Measurements from ENCODE around the gene CYP17A1.

DNA sequence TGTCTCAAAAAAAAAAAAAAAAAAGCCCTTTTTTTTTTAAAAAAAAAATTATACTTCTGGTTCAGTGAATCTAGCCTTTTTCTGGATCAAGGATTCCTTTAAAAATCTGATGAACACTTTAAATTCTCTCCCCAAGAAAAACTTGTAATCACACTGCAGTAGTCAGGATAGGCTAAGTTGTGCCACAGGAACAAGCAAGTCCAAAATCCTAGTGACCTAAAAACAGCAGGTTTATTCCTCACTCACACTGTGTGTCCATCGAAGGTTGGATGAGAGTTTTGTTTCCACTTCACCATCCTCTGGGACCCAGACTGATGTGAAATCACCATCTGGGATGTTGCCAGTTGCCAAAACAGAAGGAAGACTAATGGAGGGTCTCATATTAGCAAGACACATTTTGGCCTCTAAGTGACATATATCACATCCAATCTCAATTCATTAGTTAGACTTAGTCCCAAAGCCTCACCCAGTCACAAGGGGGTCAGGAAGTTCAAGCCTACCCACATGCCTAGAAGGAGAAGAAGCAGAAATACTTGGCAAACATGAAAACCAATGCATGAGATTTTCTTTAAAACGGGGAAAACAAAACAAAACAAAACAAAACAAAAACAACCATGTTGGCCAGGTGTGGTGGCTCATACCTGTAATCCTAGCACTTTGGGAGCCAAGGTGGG, 32.7 kb downstream of the CYP17A1 start:
- TF ChIP-seq, protein P1, sequence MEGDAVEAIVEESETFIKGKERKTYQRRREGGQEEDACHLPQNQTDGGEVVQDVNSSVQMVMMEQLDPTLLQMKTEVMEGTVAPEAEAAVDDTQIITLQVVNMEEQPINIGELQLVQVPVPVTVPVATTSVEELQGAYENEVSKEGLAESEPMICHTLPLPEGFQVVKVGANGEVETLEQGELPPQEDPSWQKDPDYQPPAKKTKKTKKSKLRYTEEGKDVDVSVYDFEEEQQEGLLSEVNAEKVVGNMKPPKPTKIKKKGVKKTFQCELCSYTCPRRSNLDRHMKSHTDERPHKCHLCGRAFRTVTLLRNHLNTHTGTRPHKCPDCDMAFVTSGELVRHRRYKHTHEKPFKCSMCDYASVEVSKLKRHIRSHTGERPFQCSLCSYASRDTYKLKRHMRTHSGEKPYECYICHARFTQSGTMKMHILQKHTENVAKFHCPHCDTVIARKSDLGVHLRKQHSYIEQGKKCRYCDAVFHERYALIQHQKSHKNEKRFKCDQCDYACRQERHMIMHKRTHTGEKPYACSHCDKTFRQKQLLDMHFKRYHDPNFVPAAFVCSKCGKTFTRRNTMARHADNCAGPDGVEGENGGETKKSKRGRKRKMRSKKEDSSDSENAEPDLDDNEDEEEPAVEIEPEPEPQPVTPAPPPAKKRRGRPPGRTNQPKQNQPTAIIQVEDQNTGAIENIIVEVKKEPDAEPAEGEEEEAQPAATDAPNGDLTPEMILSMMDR (conservative IDR thresholded peaks at IDR 0.05 in 1 of 2, IDR thresholded peaks at IDR 0.05 in 1 of 2; ENCODE audit: low read depth in 1 of 2, low read length in 2 of 2): no peak
- no peak for TF ChIP-seq EZH2 (IDR thresholded peaks at IDR 0.05; ENCODE audit: low read length, missing control alignments)

Measured in fibroblast of lung (primary cell).